Mononuclear cell (primary cell): ENCODE data around the gene KCNK3. TPM values are rescaled to one million over a fixed set of nuclear protein-coding genes. Genes with fewer than 3 reads are reported as not detected.

Experiments used
- H3K27me3 ChIP-seq: 2 replicates; pipeline ENCODE4 v1.6.0; 2011; ENCODE audit warnings: low read length, control low read depth; ENCODE audit not compliant: insufficient read depth
- H3K4me1 ChIP-seq: 2 replicates; pipeline ENCODE4 v1.5.1; 2011; ENCODE audit warnings: mild to moderate bottlenecking, low read length, control low read depth; ENCODE audit not compliant: insufficient read depth
- H3K4me3 ChIP-seq: 2 replicates; pipeline ENCODE4 v1.5.1; 2011; ENCODE audit warnings: mild to moderate bottlenecking, low read length, moderate library complexity
- H3K9me3 ChIP-seq: 2 replicates; pipeline ENCODE4 v1.5.1; 2011; ENCODE audit warnings: low read depth, mild to moderate bottlenecking, control low read depth, low read length
- total RNA-seq: library from RNA; depleted of rRNA; stranded (reverse); fragments of >200 nt; gene quantifications from one replicate; pipeline ENCODE4 v1.2.3, GENCODE V29; 2012

KCNK3 gene
- total RNA-seq, 1 donor: 0.21 TPM

- H3K4me1 ChIP-seq: no peaks in the 10 kb centered on the region
- no peak overlapping the region for H3K4me3 ChIP-seq
- H3K27me3 ChIP-seq: peaks cover 53% of the 10 kb centered on the region
- no peaks in the 10 kb centered on the region for H3K9me3 ChIP-seq
Measured at GRCh38 chr2:26692897-26693849, 651 bp downstream of the KCNK3 start.

- Histone ChIP-seq H3K27me3 (peaks cover 54% of the 10 kb centered on the region), H3K4me3 (no peak overlapping the region), H3K4me1 (no peaks in the 10 kb centered on the region), H3K9me3 (no peaks in the 10 kb centered on the region)
Measured at GRCh38 chr2:26694001-26694400, 1.5 kb downstream of the KCNK3 start.

GRCh38 chr2:26696351-26696816 is 3.9 kb downstream of the KCNK3 start:
- H3K9me3 ChIP-seq: no peaks in the 10 kb centered on the region
- no peak overlapping the region for H3K4me3 ChIP-seq
- no peaks in the 10 kb centered on the region for H3K4me1 ChIP-seq
- H3K27me3 ChIP-seq: peaks cover 44% of the 10 kb centered on the region

GRCh38 chr2:26697425-26697824 is 4.9 kb downstream of the KCNK3 start:
- H3K4me1 ChIP-seq: no peaks in the 10 kb centered on the region
- H3K9me3 ChIP-seq: no peaks in the 10 kb centered on the region
- peaks cover 36% of the 10 kb centered on the region for H3K27me3 ChIP-seq
- no peak overlapping the region for H3K4me3 ChIP-seq

GRCh38 chr2:26699295-26699694 is 6.8 kb downstream of the KCNK3 start:
- H3K4me1 ChIP-seq: no peaks in the 10 kb centered on the region
- H3K9me3 ChIP-seq: no peaks in the 10 kb centered on the region
- no peak overlapping the region for H3K4me3 ChIP-seq
- H3K27me3 ChIP-seq: peaks cover 25% of the 10 kb centered on the region

GRCh38 chr2:26700078-26700477 is 7.6 kb downstream of the KCNK3 start:
- no peaks in the 10 kb centered on the region for H3K4me1 ChIP-seq
- peaks cover 17% of the 10 kb centered on the region for H3K27me3 ChIP-seq
- H3K4me3 ChIP-seq: no peak overlapping the region
- H3K9me3 ChIP-seq: no peaks in the 10 kb centered on the region

- H3K27me3 ChIP-seq: peaks cover 5% of the 10 kb centered on the region
- H3K9me3 ChIP-seq: no peaks in the 10 kb centered on the region
- H3K4me1 ChIP-seq: no peaks in the 10 kb centered on the region
- no peak overlapping the region for H3K4me3 ChIP-seq
Measured at GRCh38 chr2:26701596-26701995, 9.1 kb downstream of the KCNK3 start.

GRCh38 chr2:26702025-26702424 is 9.5 kb downstream of the KCNK3 start:
- Histone ChIP-seq H3K9me3 (no peaks in the 10 kb centered on the region), H3K27me3 (peaks cover 3% of the 10 kb centered on the region), H3K4me1 (no peaks in the 10 kb centered on the region), H3K4me3 (no peak overlapping the region)

- H3K27me3 ChIP-seq: no peaks in the 10 kb centered on the region
- no peaks in the 10 kb centered on the region for H3K9me3 ChIP-seq
- no peaks in the 10 kb centered on the region for H3K4me1 ChIP-seq
- H3K4me3 ChIP-seq: no peak overlapping the region
Measured at GRCh38 chr2:26704441-26704977, 12.0 kb downstream of the KCNK3 start.

- Histone ChIP-seq H3K4me3 (no peak overlapping the region), H3K4me1 (no peaks in the 10 kb centered on the region), H3K27me3 (no peaks in the 10 kb centered on the region), H3K9me3 (no peaks in the 10 kb centered on the region)
Measured at GRCh38 chr2:26705126-26705525, 12.6 kb downstream of the KCNK3 start.

GRCh38 chr2:26706093-26706492 is 13.6 kb downstream of the KCNK3 start:
- no peaks in the 10 kb centered on the region for H3K27me3 ChIP-seq
- no peaks in the 10 kb centered on the region for H3K9me3 ChIP-seq
- no peaks in the 10 kb centered on the region for H3K4me1 ChIP-seq
- H3K4me3 ChIP-seq: no peak overlapping the region

GRCh38 chr2:26706616-26707473 is 14.3 kb downstream of the KCNK3 start:
- Histone ChIP-seq H3K4me3 (no peak overlapping the region), H3K27me3 (no peaks in the 10 kb centered on the region), H3K4me1 (no peaks in the 10 kb centered on the region), H3K9me3 (no peaks in the 10 kb centered on the region)

GRCh38 chr2:26707747-26708146 is 15.2 kb downstream of the KCNK3 start:
- H3K9me3 ChIP-seq: no peaks in the 10 kb centered on the region
- H3K27me3 ChIP-seq: no peaks in the 10 kb centered on the region
- no peaks in the 10 kb centered on the region for H3K4me1 ChIP-seq
- no peak overlapping the region for H3K4me3 ChIP-seq

GRCh38 chr2:26708457-26708856 is 15.9 kb downstream of the KCNK3 start:
- Histone ChIP-seq H3K4me1 (no peaks in the 10 kb centered on the region), H3K4me3 (no peak overlapping the region), H3K9me3 (no peaks in the 10 kb centered on the region), H3K27me3 (no peaks in the 10 kb centered on the region)
